KMS-11 (cell line): ENCODE data around the gene MDM4.
"Not testable (repeated sequence)": the region's sequence is repeated elsewhere in the genome, so short reads cannot be mapped to it uniquely, and the experiment has no call there.

Source experiments
- H2AFZ ChIP-seq: fragments of 200-600 bp; sonication (generic); 2 replicates; pipeline ENCODE4 v1.6.1; 2016; ENCODE audit warnings: antibody characterized with exemption, mixed run types, low read depth
- H3K27ac ChIP-seq: fragments of 200-600 bp; sonication (generic); 2 replicates; pipeline ENCODE4 v1.6.1; 2016; ENCODE audit warnings: mild to moderate bottlenecking, mixed run types
- H3K27me3 ChIP-seq: fragments of 200-600 bp; sonication (generic); 2 replicates; pipeline ENCODE4 v1.6.1; 2017; ENCODE audit warnings: mild to moderate bottlenecking, low read depth, mixed run types, moderate library complexity; ENCODE audit not compliant: insufficient read depth
- H3K36me3 ChIP-seq: fragments of 200-600 bp; sonication (generic); 2 replicates; pipeline ENCODE4 v1.6.1; 2017; ENCODE audit warnings: mild to moderate bottlenecking, mixed run types; ENCODE audit not compliant: insufficient read depth
- H3K4me1 ChIP-seq: fragments of 200-600 bp; sonication (generic); 2 replicates; pipeline ENCODE4 v1.6.1; 2016; ENCODE audit warnings: mild to moderate bottlenecking, low read depth, mixed run types; ENCODE audit not compliant: poor library complexity, severe bottlenecking
- H3K4me2 ChIP-seq: fragments of 200-600 bp; sonication (generic); 2 replicates; pipeline ENCODE4 v1.7.0; 2016; ENCODE audit warnings: mild to moderate bottlenecking, mixed run types
- H3K4me3 ChIP-seq: fragments of 200-600 bp; sonication (generic); IDR thresholded peaks from 2 replicates; pipeline ENCODE4 v1.6.1; 2017; ENCODE audit warnings: low read depth, low read length, mixed read lengths; ENCODE audit not compliant: insufficient read depth
- H3K79me2 ChIP-seq: fragments of 200-600 bp; sonication (generic); 2 replicates; pipeline ENCODE4 v1.6.1; 2016; ENCODE audit warnings: low read depth, mixed run types; ENCODE audit not compliant: insufficient read depth
- H3K9ac ChIP-seq: fragments of 200-600 bp; sonication (generic); 2 replicates; pipeline ENCODE4 v1.6.1; 2016; ENCODE audit warnings: mild to moderate bottlenecking, mixed run types
- H4K20me1 ChIP-seq: fragments of 200-600 bp; sonication (generic); 2 replicates; pipeline ENCODE4 v1.6.1; 2016; ENCODE audit warnings: mild to moderate bottlenecking, mixed run types; ENCODE audit not compliant: insufficient read depth
- CTCF ChIP-seq: fragments of 200-600 bp; sonication (generic); conservative IDR thresholded peaks from 2 replicates; pipeline ENCODE4 v1.6.1; 2017; ENCODE audit warnings: low read depth, mild to moderate bottlenecking, antibody characterized with exemption, low read length, moderate library complexity, mixed read lengths

Gene MDM4

GRCh38 chr1:204566583-204566955, 50.4 kb downstream of the MDM4 start:
- H2AFZ ChIP-seq, result no peak overlapping the region
- no peaks in the 10 kb centered on the region for H3K79me2 ChIP-seq
- H3K4me1 ChIP-seq, result peaks cover 14% of the 10 kb centered on the region
- TF ChIP-seq CTCF, result no peak
- no peak overlapping the region for H3K9ac ChIP-seq
- no peak overlapping the region for H3K27ac ChIP-seq
- H3K36me3 ChIP-seq, result no peaks in the 10 kb centered on the region
- H3K4me2 ChIP-seq, result no peak overlapping the region
- H3K27me3 ChIP-seq, result no peaks in the 10 kb centered on the region
- H3K4me3 ChIP-seq, result no peak overlapping the region
- H4K20me1 ChIP-seq, result no peaks in the 10 kb centered on the region

GRCh38 chr1:204567071-204567470, 50.9 kb downstream of the MDM4 start:
- no peak overlapping the region for H3K4me3 ChIP-seq
- no peaks in the 10 kb centered on the region for H3K27me3 ChIP-seq
- no peak overlapping the region for H2AFZ ChIP-seq
- H3K27ac ChIP-seq, result no peak overlapping the region
- H3K9ac ChIP-seq, result no peak overlapping the region
- H3K4me2 ChIP-seq, result no peak overlapping the region
- no peaks in the 10 kb centered on the region for H4K20me1 ChIP-seq
- peaks cover 14% of the 10 kb centered on the region for H3K4me1 ChIP-seq
- TF ChIP-seq CTCF, result no peak
- no peaks in the 10 kb centered on the region for H3K36me3 ChIP-seq
- no peaks in the 10 kb centered on the region for H3K79me2 ChIP-seq

- Histone ChIP-seq H2AFZ (no peak overlapping the region), H3K4me2 (no peak overlapping the region), H3K27ac (no peak overlapping the region), H3K27me3 (no peaks in the 10 kb centered on the region), H4K20me1 (no peaks in the 10 kb centered on the region), H3K36me3 (no peaks in the 10 kb centered on the region), H3K4me1 (peaks cover 14% of the 10 kb centered on the region), H3K9ac (no peak overlapping the region), H3K79me2 (no peaks in the 10 kb centered on the region), H3K4me3 (no peak overlapping the region)
- TF ChIP-seq CTCF, result no peak
These were observed 52.5 kb downstream of the MDM4 start for GRCh38 chr1:204568576-204569315.

- Histone ChIP-seq H3K9ac (no peak overlapping the region), H3K36me3 (no peaks in the 10 kb centered on the region), H3K4me3 (no peak overlapping the region), H3K4me1 (peaks cover 12% of the 10 kb centered on the region), H3K27me3 (no peaks in the 10 kb centered on the region), H2AFZ (no peak overlapping the region), H3K27ac (no peak overlapping the region), H3K4me2 (no peak overlapping the region), H4K20me1 (no peaks in the 10 kb centered on the region), H3K79me2 (no peaks in the 10 kb centered on the region)
- no peak for TF ChIP-seq CTCF
These were observed 53.3 kb downstream of the MDM4 start for GRCh38 chr1:204569478-204569877.

- H3K79me2 ChIP-seq, H3K27ac ChIP-seq, H3K4me3 ChIP-seq, H3K4me2 ChIP-seq, H3K36me3 ChIP-seq, H3K4me1 ChIP-seq, H3K27me3 ChIP-seq, H4K20me1 ChIP-seq, H3K9ac ChIP-seq, H2AFZ ChIP-seq: not testable (repeated sequence)
These were observed 53.8 kb downstream of the MDM4 start for GRCh38 chr1:204570021-204570420.
